Psoas muscle (tissue), 8 donors: ENCODE measurements around the gene FYN. TPM values are rescaled to one million over a fixed set of nuclear protein-coding genes. Genes with fewer than 3 reads are reported as not detected.

Experiments used
- ATAC-seq, 4 donors: fragments of 200-7000 bp; cut with Tn5 transposase; one replicate each; pipeline ENCODE4 v1.9.1; 2020; ENCODE audit warnings: moderate library complexity in 3 of 4, mild to moderate bottlenecking in 2 of 4
- DNase-seq, 2 donors: peaks; one replicate each; pipeline ENCODE4 v3.0.0-alpha.2; 2020
- H3K27ac ChIP-seq: fragments of 200-600 bp; one replicate; pipeline ENCODE4 v1.8.0; 2022
- H3K27me3 ChIP-seq, 3 donors: fragments of 200-600 bp in 1 of 3; one replicate each; pipeline versions ENCODE4 v1.6.1 to v1.8.0; 2013 to 2022; ENCODE audit warnings: low read length in 2 of 3, mild to moderate bottlenecking in 2 of 3, moderate library complexity in 1 of 3; ENCODE audit not compliant: insufficient read depth in 3 of 3
- H3K36me3 ChIP-seq, 2 donors: fragments of 200-600 bp in 1 of 2; one replicate each; pipeline versions ENCODE4 v1.6.1 to v1.8.0; 2013 to 2022; ENCODE audit warnings: low read depth in 1 of 2, mild to moderate bottlenecking in 1 of 2, moderate library complexity in 1 of 2; ENCODE audit not compliant: insufficient read depth in 1 of 2
- H3K4me1 ChIP-seq: fragments of 200-600 bp; one replicate; pipeline ENCODE4 v1.8.0; 2022
- H3K4me3 ChIP-seq: fragments of 200-600 bp; one replicate; pipeline ENCODE4 v1.8.0; 2022; ENCODE audit warnings: mild to moderate bottlenecking
- H3K9me3 ChIP-seq: fragments of 200-600 bp; one replicate; pipeline ENCODE4 v1.8.0; 2022
- WGBS, 3 donors: extraction: QIAGEN DNeasy Blood & Tissue Kit; methylation state at CpG; one replicate each; pipeline versions ENCODE4 v1.1.6 to v1.1.7; 2013; 5-methylcytosine and 5-hydroxymethylcytosine counted together
- intact Hi-C, 2 donors: fragments of 100-400 bp; cut with DNase I; formaldehyde crosslinking; loops; one replicate each; pipeline versions ENCODE4 v1.11.0 to v1.14.2; 2022
- polyA plus RNA-seq, 3 donors: library from polyadenylated mRNA; stranded (reverse); fragments of 200-250 nt; gene quantifications; one replicate each; pipeline ENCODE4 v1.2.3, GENCODE V29; 2013
- total RNA-seq, 4 donors: library from RNA; stranded (reverse); fragmentation: NEBNext Ultra II Directional in 2 of 4; extraction: Animal tissue kit (Norgen Biotek cat#: 25700) in 2 of 4; gene quantifications; one replicate each; pipeline versions ENCODE4 v1.2.1 to v1.2.4, GENCODE V29; 2021 to 2023
- TF ChIP-seq, protein P1 (sequence below): fragments of 200-600 bp; IDR thresholded peaks from one replicate; pipeline ENCODE4 v1.8.0; 2022; ENCODE audit warnings: antibody characterized with exemption
- donor health status: healthy with polysubstance abuse.
- donor health status: DM: no; HTN: no; CAD: no; lungs with moderate emphysema.
- donor health status: Bipolar disorder and iron deficiency.
- donor health status: healthy.
- donor health status: DM: yes; HTN: yes; CAD: no.
- donor health status: DM: no; HTN: no; CAD: no.
- donor health status: DM: no; HTN: no; CAD: no.
- donor health status: DM: yes; HTN: yes; CAD: no.

Gene FYN
- total and polyA plus RNA-seq, 7 donors: 7.1 to 27.8 (median 12.3) TPM

DNA sequence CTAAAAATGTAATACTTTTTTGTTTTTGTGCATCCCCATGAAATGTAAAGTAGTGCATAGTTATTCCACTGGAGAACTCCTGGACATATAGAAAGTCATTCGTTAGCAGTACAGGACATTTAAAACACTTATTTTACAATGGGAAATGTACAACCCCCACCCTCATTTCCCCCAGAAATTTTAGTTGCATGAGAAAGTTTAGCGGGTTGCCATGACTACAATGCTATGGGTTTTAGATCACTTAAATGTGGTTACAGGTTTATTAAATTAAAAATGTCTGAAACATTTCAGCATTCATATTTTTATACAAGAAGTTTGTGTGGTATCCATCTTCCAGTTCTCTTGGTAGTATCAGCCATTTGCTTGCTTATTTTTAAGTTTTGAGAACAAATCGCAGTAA is 212.7 kb downstream of the FYN start:
- H3K36me3 ChIP-seq: no peaks in the 10 kb centered on the region
- TF ChIP-seq, protein P1, sequence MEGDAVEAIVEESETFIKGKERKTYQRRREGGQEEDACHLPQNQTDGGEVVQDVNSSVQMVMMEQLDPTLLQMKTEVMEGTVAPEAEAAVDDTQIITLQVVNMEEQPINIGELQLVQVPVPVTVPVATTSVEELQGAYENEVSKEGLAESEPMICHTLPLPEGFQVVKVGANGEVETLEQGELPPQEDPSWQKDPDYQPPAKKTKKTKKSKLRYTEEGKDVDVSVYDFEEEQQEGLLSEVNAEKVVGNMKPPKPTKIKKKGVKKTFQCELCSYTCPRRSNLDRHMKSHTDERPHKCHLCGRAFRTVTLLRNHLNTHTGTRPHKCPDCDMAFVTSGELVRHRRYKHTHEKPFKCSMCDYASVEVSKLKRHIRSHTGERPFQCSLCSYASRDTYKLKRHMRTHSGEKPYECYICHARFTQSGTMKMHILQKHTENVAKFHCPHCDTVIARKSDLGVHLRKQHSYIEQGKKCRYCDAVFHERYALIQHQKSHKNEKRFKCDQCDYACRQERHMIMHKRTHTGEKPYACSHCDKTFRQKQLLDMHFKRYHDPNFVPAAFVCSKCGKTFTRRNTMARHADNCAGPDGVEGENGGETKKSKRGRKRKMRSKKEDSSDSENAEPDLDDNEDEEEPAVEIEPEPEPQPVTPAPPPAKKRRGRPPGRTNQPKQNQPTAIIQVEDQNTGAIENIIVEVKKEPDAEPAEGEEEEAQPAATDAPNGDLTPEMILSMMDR: no peak
- H3K27me3 ChIP-seq: no peaks in the 10 kb centered on the region
- intact Hi-C loops: loop anchor here in 1 of 2 donors (5.0 kb wide), 1 partner anchor 53 kb away; the partner anchor contains the start of gene TRAF3IP2
- DNase-seq (no peak), ATAC-seq (no peak)
- 95 to 97% (median 97%) methylated on average over 3 of the region's 3 CpGs for WGBS, 3 donors
- H3K27ac ChIP-seq: peak overlapping the region; percentile 86
- peaks cover 69% of the 10 kb centered on the region for H3K4me1 ChIP-seq
- no peaks in the 10 kb centered on the region for H3K9me3 ChIP-seq
- no peak overlapping the region for H3K4me3 ChIP-seq

- Histone ChIP-seq H3K27ac (no peak overlapping the region), H3K4me3 (no peak overlapping the region)
These were observed 214.6 kb downstream of the FYN start for GRCh38 chr6:111658462-111659154.

GRCh38 chr6:111657146-111657545 is 216.1 kb downstream of the FYN start:
- ATAC-seq: peak; percentile 39 to 69 (median 45)

More at GRCh38 chr6:111658462-111659154, 214.6 kb downstream of the FYN start:
- 81 to 84% (median 84%) methylated on average over 4 of the region's 4 CpGs for WGBS, 3 donors
- no peak for ATAC-seq
- no peak for DNase-seq
- Histone ChIP-seq H3K9me3 (no peaks in the 10 kb centered on the region), H3K36me3 (no peaks in the 10 kb centered on the region), H3K4me1 (peaks cover 50% of the 10 kb centered on the region), H3K27me3 (no peaks in the 10 kb centered on the region)
- intact Hi-C loops: loop anchor here in 1 of 2 donors (10.0 kb wide), 1 partner anchor 394 kb away; no protein-coding TSS in a partner anchor
- TF ChIP-seq, protein P1: no peak

DNA sequence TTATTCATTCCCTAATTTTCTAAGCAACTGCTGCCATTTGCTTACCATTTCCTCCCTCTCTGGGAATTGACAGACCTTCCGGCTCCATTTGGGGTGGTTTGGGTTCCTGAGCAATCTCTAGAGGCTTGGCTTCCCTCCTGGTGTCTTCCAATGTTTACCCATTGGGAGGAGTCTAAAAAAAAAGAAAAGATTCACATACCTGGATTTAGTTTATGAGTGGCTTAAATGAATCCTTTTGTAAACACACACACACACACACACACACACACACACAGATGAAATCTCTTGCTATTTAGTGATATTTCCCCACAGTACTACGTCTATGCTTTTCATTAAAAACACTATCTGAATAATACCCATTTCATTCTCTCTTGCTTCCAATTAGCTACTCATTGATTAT is 219.3 kb downstream of the FYN start:
- DNase-seq: no peak
- WGBS, 3 donors: 74 to 86% (median 86%) methylated on average over 2 of the region's 2 CpGs
- H3K4me1 ChIP-seq: peaks cover 44% of the 10 kb centered on the region
- no peaks in the 10 kb centered on the region for H3K36me3 ChIP-seq
- no peaks in the 10 kb centered on the region for H3K27me3 ChIP-seq
- ATAC-seq: no peak
- H3K4me3 ChIP-seq: no peak overlapping the region
- H3K27ac ChIP-seq: no peak overlapping the region
- intact Hi-C loops: loop anchor here in 1 of 2 donors (5.0 to 10.0 kb wide), 2 partner anchors 172 to 389 kb away; partner anchors contain the start of gene REV3L
- no peaks in the 10 kb centered on the region for H3K9me3 ChIP-seq
- TF ChIP-seq, protein P1: no peak

More at GRCh38 chr6:111657146-111657545, 216.1 kb downstream of the FYN start:
- H3K27me3 ChIP-seq: no peaks in the 10 kb centered on the region
- no peak overlapping the region for H3K4me3 ChIP-seq
- WGBS, 3 donors: 31 to 73% (median 53%) methylated on average over 1 of the region's 1 CpG
- intact Hi-C loops: loop anchor here in 1 of 2 donors (10.0 kb wide), 1 partner anchor 392 kb away; no protein-coding TSS in a partner anchor
- peaks cover 42% of the 10 kb centered on the region for H3K4me1 ChIP-seq
- no peaks in the 10 kb centered on the region for H3K36me3 ChIP-seq
- TF ChIP-seq, protein P1: no peak
- no peaks in the 10 kb centered on the region for H3K9me3 ChIP-seq
- peak overlapping the region; percentile 56 for H3K27ac ChIP-seq
- no peak for DNase-seq
